Daoy (cell line): ENCODE results near the gene ARHGAP31. TPM values are rescaled to one million over a fixed set of nuclear protein-coding genes. Genes with fewer than 3 reads are reported as not detected.

Experiments
- DNase-seq: peaks from one replicate; pipeline ENCODE4 v3.0.0-alpha.2; 2015; ENCODE audit warnings: low read depth
- total RNA-seq: library from RNA; depleted of rRNA; stranded (reverse); fragments of >200 nt; shearing (Covaris generic); gene quantifications from 2 replicates; pipeline ENCODE4 v1.2.3, GENCODE V29; 2014; rRNA removed

The ARHGAP31 gene
- total RNA-seq, 1 experiment from 2014 or later: 14.6 TPM

DNA sequence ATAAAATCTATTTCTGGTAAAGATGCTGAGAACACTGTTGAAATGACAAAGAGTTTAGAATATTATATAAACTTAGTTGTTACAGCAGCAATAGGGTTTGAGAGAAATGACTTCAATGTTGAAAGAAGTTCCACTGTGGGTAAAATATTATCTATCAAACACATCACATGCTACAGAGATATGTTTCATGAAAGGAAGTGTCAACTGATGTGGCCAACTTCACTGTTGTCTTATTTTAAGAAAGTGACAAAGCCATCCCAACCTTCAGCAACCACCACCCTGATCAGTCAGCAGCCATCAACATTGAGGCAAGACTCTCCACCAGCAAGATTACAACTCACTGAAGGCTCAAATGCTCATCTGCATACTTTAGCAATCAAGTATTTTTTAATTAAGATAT, 149.0 kb downstream of the ARHGAP31 start:
- no peak for DNase-seq

DNA sequence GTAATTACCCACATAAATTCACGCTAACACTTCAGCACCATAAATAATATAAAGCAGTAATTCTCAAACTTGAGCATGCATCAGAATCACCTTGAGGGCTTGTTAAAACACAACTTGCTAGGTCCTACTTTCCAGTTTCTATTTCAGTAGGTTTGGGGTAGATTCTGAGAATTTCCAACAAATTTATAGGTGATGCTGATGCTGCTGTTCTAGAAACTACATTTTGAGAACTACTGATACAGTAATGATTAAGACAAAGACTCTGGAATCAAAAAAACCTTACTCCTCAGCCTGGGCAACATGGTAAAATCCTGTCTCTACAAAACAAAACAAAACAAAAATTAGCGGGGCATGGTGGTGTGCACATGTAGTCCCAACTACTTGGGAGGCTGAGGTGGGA, 150.4 kb downstream of the ARHGAP31 start:
- no peak for DNase-seq

DNA sequence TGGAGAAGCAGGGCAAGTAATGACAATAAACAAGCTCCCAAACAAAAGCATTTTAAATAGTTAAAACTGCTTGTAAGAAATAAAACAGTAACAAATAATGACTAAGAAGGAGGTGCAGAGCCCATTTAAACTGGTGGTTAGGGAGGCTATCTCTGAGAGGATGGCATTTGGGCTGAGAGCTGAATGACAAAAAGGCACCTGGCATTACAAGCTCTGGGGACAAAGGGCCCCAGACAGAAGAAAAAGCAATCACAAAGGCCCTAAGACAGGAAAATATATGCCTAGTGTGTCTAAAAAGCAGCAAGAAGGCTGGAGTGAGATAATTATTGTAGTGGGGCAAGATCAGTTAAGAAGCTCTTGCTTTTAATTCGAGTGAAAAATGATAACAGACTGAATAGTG, 159.6 kb downstream of the ARHGAP31 start:
- no peak for DNase-seq

DNA sequence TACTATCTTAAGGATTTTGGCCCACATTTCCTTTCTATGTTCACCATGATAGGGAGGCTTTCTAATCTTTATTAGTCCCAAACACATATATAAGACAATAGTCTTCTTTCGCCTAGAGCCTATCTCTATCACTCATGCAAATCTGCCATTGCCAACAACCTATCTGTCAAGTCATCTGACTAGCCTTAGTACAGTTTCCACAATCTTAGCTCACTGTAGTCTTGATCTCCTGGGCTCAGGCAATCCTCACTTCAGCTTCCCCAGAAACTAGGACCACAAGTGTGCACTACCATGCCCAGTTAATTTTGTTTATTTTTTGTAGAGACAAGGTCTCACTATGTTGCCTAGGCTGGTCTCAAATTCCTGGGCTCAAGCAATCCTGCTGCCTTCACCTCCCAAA, 162.3 kb downstream of the ARHGAP31 start:
- no peak for DNase-seq

DNA sequence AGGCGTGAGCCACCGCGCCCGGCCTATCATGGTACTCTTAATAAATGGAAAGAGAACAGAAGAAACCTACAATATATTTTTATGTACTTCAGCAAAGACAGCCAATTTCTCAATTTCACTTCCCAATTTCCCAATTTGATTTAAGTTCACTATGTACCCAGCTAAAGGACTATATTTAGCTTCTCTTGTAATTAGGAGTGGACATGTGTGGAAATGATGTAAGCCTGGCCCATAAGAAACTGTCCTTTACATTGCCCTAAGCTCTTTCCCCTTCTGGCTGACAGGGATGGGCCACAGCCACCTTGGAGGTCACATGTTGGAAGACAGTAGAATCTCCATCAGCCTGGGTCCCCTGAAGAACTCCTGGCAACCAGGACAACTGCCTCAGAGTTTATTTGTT, 163.1 kb downstream of the ARHGAP31 start:
- DNase-seq: no peak

DNA sequence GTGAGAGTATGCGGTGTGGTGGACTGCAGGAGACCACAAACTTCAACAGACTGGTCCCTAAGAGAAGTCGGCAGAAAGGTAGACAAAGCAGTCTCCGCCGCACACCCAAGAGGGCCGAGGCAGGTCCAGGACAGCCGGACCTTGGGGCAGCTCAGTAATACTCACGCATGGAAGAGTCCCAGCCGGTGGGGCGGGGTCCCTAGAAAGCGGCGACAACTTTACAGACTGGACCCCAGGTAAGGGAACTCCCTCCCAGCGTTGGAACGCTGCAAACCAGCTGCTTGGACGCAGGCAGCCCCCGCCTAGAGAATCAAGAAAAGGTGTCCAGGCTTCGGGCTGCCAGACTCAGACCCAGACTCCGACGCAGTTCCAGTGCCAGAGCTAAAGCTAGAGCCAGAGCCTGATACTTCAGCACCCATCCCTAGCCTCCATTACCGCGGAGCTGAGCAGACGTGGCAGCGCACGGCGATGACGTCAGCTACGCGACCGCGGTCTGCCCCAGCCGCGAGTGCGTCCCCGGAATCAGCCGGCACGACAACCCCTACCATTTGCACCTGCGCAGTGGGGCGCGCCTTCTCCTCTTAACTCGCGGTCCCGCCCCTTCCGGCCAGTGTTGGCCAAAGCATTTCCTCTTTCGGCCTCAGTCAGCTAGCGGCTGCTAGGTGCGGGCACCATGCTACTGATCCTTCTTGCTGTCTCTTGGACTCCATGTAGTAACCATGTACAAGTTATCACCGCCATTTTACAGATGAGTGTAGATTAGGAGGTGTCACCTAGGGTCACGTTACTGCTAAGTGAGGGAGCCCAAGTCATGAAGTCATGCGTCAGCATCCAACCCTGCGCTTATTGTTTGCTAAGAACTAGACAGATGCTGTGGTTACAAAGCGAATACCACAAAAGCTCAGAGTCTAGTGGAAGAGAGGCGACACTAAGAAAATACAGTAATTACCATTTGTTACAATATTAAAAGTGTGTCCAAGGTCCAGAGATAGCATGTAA, 169.3 kb downstream of the ARHGAP31 start, which contains the start of gene TMEM39A:
TSS of gene TMEM39A (minus strand) at position 445 of the 999 bp plus-strand sequence. CDS start 1,541 bp downstream, outside the sequence.
- DNase-seq: peak; percentile 100

DNA sequence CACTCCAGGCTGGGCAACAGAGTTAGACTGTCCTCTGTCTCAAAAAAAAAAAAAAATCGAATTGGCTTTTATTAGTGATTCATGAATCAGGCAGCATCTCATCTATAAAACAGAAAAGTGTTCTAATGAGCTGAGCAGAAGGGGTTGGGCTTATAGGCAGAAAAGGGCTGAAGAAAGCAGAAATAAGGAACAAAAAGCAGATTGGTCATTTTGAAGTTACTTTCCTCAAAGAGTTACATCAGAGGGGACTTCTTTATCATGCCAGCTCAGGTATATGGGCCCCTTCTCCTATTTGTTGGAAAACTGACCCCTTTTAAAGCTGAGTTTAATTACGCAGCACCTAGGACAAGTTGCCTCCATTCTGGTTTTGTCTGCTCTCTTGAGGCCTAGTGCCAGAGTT, 173.9 kb downstream of the ARHGAP31 start:
- no peak for DNase-seq

DNA sequence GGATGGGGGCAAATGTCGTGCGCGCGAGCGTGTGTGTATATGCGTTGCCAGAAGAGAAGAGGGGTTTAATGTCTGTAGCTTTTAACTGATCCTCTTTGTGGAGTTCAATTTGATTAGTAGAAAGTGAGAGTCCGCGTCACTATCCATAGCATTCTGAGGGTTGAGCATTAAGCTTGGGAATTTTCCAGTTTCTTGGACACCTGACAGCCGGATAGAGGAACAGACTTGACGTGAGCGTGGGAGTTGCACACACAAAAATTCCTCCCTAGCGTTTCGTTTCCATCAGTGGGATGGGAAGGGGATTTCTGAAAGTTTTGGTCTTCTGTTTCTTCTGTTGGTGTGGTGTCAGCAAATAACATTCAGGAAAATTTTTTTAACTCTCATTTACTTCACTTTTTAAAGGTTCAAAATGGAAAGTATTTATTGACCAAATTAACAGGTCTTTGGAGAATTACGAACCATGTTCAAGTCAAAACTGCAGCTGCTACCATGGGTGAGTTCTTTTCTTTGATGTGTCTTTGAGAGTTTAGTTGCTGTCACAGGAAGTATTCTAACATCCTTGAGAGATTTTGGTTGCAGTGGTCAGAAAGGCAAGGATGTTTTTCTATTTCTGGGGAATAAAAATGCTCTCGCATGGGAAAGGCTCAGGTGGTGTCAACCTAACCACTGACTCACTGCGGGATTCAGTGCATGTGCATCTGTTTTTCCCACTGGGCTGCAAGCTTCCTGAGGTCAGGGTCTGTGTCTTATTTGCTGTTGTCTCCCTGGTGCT, 175.4 kb downstream of the ARHGAP31 start:
- DNase-seq: peak; percentile 4

Other genes starting within 250 kb of the ARHGAP31 start
- gene TEX55, start 148.2 kb upstream of the ARHGAP31 start, total RNA-seq: not detected in 2 replicates
- gene UPK1B, start 120.8 kb upstream of the ARHGAP31 start, total RNA-seq: not detected in 2 replicates
- 15.0 and 15.9 TPM in 2 replicates for gene B4GALT4, start 53.5 kb upstream of the ARHGAP31 start, total RNA-seq
- 42.6 and 72.5 TPM in 2 replicates for gene TMEM39A, start 169.2 kb downstream of the ARHGAP31 start, total RNA-seq
- 16.1 and 16.5 TPM in 2 replicates for gene POGLUT1, start 174.6 kb downstream of the ARHGAP31 start, total RNA-seq
- 62.5 and 80.1 TPM in 2 replicates for gene TIMMDC1, start 204.2 kb downstream of the ARHGAP31 start, total RNA-seq